Measurements from ENCODE around the gene QRFPR.
"Not testable (repeated sequence)": the region's sequence is repeated elsewhere in the genome, so short reads cannot be mapped to it uniquely, and the experiment has no call there.

QRFPR gene

DNA sequence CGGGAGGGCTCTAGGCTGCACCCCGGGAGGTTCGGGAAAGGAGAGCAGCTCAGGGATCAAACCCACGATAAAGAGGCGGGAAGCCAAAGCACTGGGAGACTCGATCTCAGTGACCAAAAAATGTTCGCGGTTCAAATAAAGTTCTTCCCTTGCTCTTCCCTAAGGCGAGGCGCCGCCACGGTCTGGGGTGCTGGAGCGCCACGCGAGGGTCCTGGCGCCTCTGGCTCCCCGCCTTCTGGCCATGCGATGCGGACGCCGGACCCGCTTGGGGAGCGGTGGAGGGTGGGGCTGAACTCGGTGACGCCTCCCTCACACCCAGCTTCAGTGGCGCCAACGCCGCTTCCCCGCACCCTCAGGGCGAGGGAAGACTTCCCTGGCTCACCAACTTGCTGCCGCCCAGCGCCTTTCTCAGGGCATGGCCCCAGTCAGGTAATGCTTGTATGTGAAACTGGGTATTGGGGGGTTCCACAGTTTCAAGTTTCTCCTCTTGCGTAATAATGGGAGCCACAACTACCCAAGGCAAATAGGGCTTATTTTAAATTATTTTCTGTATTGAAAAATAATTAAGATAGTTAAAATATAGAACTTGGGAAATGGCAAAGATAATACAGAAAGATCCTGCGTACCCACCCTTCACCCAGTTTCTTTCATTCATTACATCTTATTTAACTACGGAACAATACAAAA is at the start of gene QRFPR:
QRFPR (minus strand) TSS at position 243 of the 687 bp plus-strand sequence. CDS start 371 bp downstream, outside the sequence.
- peak; percentile 66 for DNase-seq (ENCODE audit: low read depth)
- TF ChIP-seq, protein P1, sequence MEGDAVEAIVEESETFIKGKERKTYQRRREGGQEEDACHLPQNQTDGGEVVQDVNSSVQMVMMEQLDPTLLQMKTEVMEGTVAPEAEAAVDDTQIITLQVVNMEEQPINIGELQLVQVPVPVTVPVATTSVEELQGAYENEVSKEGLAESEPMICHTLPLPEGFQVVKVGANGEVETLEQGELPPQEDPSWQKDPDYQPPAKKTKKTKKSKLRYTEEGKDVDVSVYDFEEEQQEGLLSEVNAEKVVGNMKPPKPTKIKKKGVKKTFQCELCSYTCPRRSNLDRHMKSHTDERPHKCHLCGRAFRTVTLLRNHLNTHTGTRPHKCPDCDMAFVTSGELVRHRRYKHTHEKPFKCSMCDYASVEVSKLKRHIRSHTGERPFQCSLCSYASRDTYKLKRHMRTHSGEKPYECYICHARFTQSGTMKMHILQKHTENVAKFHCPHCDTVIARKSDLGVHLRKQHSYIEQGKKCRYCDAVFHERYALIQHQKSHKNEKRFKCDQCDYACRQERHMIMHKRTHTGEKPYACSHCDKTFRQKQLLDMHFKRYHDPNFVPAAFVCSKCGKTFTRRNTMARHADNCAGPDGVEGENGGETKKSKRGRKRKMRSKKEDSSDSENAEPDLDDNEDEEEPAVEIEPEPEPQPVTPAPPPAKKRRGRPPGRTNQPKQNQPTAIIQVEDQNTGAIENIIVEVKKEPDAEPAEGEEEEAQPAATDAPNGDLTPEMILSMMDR (IDR thresholded peaks at IDR 0.05; ENCODE audit: insufficient read depth, low read depth, low read length, missing control alignments): peak; percentile 11
- H3K4me3 ChIP-seq (ENCODE audit: low read length): peak within 1 kb of the TSS; percentile 46

DNA sequence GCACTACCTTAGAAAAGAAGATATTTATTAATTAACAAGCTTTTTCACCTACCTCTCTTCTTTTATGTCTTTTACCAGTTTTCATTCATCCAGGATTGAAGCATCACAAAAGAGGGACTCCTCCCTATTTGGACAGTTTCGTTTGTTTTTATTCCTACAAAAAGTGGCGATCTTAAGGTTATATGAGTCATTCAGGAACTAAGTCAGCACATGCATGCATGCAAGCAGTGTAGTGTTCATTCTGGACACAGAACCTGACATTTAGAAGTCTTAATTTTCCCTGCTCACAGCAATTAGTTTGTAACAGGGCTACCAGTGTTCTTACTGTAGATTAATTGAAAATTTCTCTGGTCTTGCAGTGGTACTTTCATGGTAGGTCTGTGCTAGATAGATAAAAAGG is 47.9 kb upstream of the QRFPR start:
- no peak overlapping the region for H3K4me3 ChIP-seq (ENCODE audit: low read length)
- TF ChIP-seq, protein P1 (IDR thresholded peaks at IDR 0.05; ENCODE audit: insufficient read depth, low read depth, low read length, missing control alignments): no peak
- DNase-seq (ENCODE audit: low read depth): peak; percentile 36

DNA sequence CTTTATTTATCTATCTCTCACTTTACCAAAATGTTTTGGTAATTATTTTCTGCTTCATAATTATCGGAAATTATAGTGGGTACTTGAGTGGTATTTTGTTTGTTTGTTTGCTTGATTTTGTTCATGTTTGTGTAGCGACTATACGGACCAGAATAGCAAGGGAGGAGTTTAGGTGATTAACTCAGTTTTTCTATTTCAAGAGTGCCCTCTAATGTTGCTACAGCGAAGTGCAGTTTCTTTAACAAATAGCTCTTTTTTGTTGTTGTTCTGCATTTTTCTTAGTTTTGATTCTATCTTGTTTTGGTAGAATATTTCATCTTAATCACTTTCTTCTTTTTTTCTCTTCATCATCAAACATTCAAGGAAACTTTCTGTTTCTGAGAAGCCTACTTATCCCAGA is 40.8 kb upstream of the QRFPR start:
- TF ChIP-seq, protein P1 (IDR thresholded peaks at IDR 0.05; ENCODE audit: insufficient read depth, low read depth, low read length, missing control alignments): peak; percentile 44
- DNase-seq (ENCODE audit: low read depth): peak; percentile 36
- H3K4me3 ChIP-seq (ENCODE audit: low read length): no peak overlapping the region

DNA sequence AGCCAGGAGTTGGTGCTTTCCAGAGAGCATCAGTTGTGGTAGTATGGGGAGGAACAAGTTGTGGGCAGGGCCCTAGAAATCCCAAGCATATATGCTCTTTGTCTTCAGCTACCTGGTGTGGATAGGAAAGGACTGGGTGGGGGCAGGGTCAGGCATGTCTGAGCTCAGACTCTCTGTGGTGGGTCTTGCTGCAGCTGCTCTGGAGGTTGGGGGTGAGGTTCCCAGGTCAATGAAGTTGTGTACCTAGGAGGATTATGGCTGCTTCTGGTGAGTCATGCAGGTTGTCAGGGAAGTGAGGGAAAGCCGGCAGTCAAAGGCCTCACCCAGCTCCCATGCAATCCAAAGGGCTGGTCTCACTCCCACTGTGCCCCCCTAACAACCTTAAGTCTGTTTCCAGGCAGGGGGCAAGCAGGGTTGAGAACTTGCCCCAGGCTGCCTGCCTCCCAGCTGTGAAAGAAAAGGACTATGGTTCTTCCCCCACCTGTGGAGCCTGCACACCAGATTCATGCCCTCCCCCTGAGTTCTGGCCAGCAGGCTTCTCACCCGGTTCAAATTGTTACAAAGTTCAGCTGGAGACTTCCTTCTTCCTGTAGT is 30.4 kb upstream of the QRFPR start:
- TF ChIP-seq, protein P1 (IDR thresholded peaks at IDR 0.05; ENCODE audit: insufficient read depth, low read depth, low read length, missing control alignments): no peak

DNA sequence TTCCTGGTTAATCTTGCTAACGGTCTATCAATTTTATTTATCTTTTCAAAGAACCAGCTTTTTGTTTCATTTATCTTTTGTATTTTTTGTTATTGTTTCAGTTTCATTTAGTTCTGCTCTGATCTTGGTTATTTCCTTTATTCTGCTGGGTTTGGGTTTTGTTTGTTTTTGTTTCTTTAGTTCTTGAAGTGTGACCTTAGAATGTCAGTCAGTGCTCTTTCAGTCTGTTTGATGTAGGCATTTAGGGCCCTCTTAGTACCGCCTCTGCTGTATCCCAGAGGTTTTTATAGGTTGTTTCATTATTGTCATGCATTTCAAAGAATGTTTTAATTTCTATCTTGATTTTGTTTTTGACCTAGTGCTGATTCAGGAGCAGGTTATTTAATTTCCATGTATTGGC is 27.7 kb upstream of the QRFPR start:
- not testable (repeated sequence) for DNase-seq (ENCODE audit: low read depth)

More for the DNA sequence above, 30.4 kb upstream of the QRFPR start:
- DNase-seq (ENCODE audit: low read depth): peak; percentile 27
- H3K4me3 ChIP-seq (ENCODE audit: low read length): no peak overlapping the region

DNA sequence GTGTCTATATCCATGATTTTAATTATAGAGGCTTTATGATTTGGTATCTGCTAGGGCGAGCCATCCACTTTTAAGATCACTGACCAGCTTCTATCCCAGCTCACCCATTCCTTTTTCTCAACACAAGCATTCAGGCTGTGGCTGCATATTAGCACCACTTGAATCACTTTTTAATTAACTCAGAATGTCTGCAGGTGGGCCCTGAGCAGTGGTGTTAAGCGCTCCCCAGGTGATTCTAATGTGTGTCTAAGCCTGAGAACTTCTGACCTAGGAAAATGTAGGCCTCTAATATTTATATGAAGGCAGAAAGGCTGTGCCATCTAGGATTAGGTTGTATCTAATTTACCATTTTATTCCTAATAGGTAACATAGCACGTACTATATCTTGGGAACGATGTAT is 19.8 kb upstream of the QRFPR start:
- TF ChIP-seq, protein P1 (IDR thresholded peaks at IDR 0.05; ENCODE audit: insufficient read depth, low read depth, low read length, missing control alignments): no peak
- H3K4me3 ChIP-seq (ENCODE audit: low read length): no peak overlapping the region
- DNase-seq (ENCODE audit: low read depth): no peak

More for the DNA sequence above, 27.7 kb upstream of the QRFPR start:
- H3K4me3 ChIP-seq (ENCODE audit: low read length): not testable (repeated sequence)

DNA sequence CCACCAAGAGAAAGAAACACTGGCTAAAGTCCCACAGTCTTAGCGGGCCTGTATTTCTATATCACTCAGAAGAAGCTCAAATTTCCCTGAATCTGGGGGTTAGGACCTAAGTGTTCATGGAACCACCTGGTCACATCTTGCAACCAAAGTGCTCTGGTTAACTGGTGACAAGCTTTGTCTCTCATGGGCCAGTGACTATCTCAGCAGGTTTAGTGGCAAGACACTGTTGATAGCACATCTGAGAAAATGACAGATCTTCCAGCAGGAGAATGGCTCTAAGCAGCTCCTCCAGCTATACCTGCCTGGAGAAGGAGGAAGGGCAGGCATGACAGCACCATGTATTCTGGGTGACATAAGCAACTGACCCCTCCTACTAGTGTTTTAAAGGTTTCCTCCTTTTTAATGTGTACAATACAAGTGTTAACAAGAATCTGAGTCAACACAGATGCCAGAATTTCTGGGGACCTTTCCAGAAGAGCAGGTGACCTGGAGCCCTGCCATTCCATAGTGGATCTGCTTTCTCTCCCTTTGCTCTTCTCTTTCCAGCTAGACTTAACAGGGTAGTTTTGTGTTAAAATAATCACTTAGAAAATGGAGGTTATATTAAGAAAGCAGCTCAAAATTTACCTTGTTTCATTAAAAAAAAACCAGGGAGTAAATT is 17.3 kb upstream of the QRFPR start:
- TF ChIP-seq, protein P1 (IDR thresholded peaks at IDR 0.05; ENCODE audit: insufficient read depth, low read depth, low read length, missing control alignments): no peak
- no peak overlapping the region for H3K4me3 ChIP-seq (ENCODE audit: low read length)
- DNase-seq (ENCODE audit: low read depth): peak; percentile 50

Data from epithelial cell of esophagus (primary cell).